Fibroblast of skin of back (primary cell): ENCODE data around the gene ZYX.
"Not testable (repeated sequence)": the region's sequence is repeated elsewhere in the genome, so short reads cannot be mapped to it uniquely, and the experiment has no call there.

Experiments used
- DNase-seq: peaks from one replicate; pipeline ENCODE4 v3.0.0-alpha.2; 2013

The ZYX gene

DNA sequence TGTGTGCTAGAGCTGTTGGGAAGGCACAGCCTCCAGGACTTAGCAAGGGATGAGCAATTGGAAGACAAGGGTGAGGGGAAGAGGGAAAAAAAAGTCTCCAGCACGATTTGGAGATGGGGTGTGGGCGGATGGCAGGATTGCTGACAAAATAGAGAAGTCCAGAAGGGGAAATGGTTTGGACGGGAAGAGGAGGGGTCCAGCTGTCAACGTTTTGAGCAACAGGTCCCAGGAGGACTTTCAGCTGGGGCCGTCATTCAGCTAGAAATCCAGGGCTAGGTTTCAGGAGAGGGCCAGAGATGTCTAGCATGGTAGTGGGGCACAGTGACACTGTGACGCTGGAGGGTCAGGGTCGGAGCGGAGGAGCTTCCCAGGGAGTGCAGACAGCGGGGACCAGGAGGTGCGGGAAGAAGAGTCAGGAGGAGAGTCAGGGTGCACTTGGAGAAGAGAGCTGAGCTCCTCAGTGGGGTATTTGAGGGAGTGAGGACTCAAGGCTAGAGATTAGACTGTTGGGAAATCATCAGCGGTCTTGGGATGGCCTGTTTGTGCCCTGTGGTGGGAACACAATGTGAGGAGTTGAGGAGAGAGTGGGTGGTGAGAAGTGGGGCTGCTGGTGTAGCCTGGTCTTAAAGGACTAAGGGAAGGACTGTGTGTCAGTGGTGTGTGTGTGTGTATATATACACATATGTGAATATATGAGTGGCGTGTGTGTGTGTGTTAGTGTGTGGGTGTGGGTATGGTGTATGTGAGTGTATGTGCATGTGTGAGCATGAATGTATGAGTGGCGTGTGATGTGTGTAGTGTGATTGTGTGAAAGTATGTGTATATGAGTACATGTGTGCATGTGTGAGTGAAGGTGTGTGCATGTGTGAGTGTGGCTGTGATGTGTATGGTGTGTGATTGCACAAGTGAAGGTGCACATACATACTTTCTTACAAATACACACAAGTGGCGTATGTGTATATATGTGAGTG is 3.8 kb downstream of the ZYX start:
- no peak for DNase-seq

DNA sequence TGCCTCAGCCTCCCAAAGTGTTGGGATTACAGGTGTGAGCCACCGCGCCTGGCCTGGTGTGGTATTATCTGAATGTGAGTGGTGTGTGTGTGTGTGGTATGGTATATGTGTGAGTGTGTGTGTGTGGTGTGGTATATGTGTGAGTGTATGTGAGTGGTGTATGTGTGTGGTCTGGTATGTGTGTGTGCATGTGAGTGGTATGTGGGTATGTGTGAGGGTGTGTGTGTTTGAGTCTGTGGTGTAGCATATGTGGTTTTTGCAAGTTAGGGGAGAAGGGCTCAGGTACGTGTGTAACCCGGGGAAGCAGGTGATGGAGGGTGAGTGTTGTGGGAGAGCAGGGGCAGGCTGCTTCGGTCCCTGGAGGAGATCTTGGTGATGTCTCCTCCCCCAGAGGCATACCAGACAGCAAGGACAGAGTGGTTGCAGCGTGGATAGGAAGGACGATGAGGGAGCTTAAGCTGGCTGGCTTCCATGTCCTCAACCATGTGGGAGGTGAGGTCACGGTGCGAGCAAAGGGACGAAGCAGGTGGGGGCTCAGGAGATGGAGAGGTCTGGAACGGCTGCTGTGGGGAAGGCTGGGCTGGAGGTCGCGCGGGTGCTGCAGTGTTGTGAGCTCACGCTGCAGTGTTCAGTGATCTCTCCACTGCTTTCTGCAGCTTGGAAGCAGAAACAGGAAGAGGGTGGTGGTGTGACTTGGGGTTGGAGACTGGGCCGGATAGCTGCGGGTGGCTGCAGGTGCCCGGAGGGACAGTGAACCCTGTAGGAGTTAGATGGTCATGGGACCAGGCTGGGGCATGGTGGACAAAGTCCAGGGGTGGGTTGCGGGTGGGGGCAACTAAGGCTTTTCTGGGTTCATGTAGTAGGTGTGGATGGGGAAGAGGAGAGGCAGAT is 5.0 kb downstream of the ZYX start:
- DNase-seq = no peak

DNA sequence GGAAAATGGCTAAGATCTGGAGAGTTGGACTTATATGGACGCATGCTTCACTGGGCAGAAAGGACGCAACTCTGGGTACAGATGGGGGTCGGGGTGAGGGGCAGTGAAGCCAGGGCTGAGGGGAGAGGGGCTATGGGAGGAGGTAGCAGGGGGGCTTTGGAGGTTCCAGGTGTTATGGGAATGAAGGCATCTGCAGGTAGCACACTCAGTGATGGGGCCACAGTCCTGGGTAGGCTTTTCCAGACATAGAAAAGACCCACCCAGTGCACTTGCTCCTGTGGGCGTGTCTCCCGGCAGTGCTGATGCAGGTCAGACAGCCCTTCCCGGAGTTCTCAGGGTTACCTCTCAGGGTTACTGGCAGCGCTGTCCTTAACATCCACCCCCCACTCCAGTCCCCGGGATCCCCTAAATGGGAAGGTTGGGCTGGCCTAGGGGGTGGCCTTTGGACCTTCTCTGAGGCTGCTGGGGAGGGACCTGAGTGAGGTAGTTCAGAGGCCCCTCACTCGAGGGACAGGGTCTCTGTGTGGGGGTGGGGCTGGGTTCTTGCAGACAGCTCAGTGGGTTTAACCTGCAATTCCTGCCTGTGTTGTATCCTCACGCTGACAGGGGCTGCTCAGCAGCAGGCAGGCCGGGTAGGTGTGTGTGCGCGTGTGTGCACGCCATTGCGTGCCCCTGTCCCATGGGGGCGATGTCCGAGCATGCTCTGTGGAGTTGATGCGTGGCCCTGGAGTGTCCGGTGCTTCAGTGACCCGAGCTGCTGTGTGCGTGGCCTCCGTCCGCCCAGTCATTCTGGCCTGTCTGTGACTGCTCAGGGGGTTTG is 6.2 kb downstream of the ZYX start:
- DNase-seq = no peak

DNA sequence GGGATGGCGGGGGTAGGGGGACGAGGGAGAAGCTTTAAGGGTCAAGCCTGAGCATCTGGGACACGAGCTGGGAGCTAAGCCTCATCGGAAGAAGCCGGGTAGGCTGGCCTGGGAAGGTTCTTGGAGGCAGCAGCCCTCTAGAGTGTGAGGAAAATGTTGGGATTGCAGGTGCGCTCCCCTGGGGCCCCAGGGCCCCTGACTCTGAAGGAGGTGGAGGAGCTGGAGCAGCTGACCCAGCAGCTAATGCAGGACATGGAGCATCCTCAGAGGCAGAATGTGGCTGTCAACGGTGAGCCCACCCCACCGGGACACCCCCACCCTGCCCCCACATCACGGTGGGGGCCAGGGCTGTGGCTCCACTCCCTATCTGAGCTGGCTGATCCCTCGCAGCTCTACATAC is 6.9 kb downstream of the ZYX start:
- DNase-seq = no peak

DNA sequence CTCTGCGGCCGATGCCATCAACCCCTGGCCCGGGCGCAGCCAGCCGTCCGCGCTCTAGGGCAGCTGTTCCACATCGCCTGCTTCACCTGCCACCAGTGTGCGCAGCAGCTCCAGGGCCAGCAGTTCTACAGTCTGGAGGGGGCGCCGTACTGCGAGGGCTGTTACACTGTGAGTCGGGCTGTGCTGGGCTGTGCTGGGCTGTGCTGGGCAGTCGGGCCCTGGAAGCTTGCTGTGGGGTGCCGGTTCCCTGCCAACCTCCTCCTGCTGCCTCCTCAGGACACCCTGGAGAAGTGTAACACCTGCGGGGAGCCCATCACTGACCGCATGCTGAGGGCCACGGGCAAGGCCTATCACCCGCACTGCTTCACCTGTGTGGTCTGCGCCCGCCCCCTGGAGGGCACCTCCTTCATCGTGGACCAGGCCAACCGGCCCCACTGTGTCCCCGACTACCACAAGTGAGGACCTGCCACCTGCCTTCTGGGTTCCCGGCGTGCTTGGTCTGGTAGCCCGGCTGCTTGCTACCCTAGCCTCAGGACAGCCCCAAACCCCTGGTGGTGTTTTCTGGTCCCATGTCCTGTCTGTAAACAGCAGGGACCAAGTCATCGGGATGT is 7.5 kb downstream of the ZYX start:
- no peak for DNase-seq

DNA sequence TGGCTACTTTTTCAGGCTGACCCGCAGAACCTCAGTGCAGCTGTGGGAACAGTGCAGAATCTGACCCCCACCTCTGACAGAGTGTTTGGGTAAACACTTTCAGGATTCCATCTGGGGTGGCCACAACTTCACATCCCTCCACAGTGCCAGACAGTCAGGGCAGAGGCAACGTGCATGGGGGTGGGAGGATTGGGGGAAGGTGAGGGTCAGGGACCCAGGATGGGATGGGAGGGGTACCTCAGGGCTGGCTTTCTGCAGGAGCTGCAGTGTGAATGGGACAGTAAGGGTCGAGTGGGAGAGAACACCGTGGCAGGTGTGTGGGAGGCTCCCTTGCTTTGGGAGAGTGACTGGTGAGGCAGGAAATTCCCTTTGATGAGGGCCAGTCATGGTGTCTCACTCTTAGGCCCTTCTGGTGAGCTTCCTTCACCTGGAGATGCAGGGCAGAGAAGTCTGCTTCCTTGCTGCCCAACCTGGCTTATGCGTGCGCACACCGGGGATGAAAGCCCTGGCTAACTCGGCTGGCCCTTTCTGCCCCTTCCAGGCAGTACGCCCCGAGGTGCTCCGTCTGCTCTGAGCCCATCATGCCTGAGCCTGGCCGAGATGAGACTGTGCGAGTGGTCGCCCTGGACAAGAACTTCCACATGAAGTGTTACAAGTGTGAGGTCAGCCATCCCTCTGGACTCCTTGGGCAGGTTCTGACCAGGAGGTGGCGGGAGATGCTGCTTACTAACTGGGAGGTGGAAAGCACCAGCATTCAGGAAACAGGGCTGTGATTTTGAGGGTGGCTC is 8.4 kb downstream of the ZYX start:
- DNase-seq = no peak

DNA sequence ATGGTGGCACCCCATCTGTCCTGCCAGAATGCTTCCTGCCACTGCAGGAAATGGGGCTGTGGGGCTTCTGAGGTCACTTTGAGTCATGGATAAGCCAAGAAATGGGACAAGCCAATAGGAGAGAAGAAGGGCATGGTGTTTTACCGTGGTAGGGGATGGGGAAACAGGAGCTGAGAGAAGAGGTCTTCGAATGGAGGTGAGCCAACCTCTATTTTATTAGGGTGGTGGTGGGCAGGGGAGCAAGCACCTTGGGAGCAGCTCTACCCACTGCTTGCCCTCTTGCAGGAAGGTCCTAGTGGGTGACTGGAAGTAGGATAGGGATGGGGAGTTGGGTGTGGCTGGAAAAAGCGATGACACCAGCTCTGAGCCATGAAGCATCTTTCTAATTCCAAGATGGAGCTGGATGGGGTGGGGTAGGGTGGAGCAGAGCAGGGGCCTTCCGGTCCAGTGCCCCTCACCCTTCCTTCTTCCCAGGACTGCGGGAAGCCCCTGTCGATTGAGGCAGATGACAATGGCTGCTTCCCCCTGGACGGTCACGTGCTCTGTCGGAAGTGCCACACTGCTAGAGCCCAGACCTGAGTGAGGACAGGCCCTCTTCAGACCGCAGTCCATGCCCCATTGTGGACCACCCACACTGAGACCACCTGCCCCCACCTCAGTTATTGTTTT is 9.1 kb downstream of the ZYX start:
- no peak for DNase-seq

DNA sequence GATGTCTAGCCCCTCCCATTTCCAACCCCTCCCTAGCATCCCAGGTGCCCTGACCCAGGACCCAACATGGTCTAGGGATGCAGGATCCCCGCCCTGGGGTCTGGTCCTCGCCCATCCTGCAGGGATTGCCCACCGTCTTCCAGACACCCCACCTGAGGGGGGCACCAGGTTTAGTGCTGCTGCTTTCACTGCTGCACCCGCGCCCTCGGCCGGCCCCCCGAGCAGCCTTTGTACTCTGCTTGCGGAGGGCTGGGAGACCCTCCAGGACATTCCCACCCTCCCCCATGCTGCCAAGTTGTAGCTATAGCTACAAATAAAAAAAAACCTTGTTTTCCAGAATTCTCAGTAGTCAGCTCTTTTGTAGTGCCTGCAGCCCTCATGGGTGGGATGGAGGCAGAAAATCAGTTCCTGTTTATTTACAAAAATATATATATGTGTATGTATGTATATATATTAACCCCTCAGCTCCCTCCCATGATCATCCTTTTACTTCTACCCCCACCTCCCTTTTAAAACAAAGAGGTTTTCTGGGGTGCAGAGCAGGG is 9.7 kb downstream of the ZYX start:
- no peak for DNase-seq

DNA sequence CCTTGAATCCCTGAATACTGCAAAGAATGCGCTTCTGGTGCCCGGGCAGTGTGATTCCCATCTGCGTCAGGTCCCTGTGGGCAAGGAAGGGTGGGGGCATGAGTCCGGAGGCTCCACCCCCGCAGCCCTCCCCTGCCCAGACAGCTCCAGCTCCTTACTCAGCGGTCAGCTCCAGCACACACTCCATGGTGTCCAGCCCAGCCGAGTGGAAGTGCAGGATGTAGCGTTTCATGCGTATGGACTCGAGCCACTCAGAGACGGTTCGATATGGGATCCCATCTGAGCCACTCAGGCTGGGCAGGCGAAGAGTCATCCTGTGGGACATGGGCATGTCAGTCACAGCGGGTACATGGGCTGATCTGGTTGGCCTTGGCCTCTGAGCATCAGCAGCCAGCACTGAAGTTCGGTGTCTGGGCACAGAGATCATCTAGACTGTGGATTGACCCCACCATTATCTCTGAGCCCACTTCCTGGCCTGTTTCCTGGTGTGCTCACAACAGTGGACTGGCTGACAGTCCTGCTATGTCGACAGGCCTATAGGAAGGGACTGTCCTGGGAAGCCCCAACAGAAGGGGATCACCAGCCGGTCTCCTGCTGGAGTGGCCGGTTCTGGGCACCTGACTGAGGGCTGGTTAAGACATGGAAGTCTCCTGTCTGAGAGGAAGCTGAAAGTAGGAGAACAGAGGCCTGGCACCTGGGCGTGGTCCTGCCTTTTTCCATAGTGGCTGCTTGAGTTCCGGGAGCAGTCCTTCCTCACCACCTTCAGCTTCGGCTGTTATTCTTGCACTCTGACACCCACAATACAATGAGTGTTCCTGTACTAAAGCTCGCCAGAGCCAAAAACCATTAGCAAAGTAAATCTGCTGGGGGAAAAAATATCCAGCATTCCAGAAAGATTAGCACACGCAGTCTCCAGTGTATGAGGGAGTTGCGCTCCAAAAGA is 10.6 kb downstream of the ZYX start:
- DNase-seq = peak; percentile 75

DNA sequence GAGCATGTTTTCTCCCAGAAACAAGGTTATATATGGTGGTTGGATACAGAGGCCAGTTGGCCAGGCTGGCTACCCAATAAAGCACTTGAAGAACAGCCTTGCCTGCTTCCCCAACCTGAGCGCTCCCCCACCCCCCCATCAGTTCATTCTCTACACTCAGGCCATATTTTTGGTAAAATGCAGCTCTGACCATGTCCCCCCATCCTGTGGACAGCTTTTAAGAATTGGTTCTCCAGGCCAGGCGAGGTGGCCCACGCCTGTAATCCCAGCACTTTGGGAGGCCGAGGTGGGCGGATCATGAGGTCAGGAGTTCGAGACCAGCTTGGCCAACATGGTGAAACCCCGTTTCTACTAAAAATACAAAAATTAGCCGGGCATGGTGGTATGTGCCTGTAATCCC is 11.3 kb downstream of the ZYX start:
- not testable (repeated sequence) for DNase-seq

DNA sequence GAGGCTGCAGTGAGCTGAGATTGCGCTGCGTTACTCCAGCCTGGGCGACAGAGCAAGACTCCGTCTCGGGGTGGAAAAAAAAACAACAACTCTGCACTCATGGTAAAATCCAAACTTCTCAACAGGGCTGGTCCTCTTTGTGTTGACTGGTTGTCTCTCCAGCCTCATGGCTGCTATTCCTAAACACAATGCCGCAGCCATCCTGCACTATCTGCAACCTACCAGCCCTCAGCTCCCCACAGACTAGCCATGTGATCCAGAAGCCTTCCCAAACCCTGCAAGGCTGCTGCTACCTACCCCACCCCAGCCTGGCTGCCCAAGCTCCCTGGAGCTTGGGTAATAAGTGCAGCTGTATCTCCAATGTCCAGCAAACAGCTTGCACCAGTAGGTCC is 11.7 kb downstream of the ZYX start:
- no peak for DNase-seq

DNA sequence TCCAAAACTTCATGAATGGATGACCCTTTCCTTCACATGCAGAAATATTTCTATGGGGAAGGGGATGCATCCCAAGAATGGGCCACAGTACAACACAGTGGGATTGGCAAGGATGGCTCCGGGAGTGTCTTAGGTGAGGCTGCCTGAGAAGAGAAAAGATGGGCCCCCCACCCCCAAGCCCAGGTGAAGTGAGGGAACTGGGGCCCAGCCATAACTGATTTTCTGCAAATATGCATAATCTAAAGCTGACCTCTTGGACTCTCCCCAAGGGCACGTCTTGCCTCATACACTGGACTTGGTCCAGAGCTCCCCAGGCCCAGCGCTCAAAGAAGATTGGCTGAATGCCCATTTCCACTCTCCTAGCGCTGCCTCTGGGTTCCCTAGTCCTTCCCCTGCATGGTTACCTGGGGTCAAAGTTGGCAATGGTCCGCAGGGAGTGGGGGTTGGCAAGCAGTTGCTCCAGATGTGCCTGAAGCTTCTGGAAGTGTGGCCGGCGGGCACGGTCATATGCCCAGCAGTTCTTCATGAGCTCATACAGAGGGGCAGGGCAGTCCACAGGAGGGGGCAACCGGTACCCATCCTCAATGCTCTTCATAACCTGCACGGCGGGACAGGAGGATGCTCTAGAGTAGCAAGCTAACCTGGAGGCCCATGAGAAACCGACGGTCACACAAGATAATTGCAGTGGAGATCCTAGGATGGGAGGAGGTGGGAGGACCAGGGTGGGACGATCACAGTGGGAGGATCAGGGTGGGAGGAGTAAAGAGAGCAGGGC is 12.3 kb downstream of the ZYX start:
- DNase-seq = no peak

DNA sequence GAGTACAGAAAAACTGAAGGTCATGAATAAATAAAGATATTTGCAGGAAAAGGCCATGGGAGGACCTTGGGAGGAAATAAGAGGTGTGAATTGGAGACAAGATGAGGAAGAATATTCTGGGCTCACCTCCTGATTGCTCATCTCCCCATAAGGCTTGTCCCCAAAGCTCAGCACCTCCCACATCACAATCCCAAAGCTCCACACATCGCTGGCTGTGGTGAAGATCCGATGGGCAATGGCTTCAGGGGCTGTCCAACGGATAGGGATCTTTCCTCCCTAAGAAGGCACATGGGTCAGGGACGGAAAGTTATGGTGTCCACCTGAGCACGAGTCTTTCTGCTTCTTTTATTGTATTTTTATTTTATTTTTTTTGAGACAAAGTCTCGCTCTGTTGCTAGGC is 12.9 kb downstream of the ZYX start:
- DNase-seq = no peak

DNA sequence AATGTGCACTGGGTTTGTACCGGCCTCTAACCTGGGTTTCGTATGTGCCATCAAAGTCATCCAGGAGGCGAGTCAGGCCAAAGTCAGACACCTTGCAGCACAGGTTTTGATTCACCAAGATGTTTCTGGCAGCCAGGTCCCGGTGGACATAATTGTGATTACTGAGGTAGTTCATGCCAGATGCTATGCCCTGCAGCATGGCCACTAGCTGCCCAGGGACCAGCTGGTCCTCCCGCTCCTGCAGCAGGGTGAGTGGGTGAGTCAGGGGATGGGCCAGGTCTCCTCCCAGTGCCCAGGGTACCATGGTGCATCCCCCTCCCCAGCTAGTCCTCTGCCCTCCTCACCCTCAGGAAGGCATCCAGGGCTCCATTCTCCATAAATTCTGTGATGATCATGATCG is 13.6 kb downstream of the ZYX start:
- DNase-seq = no peak

DNA sequence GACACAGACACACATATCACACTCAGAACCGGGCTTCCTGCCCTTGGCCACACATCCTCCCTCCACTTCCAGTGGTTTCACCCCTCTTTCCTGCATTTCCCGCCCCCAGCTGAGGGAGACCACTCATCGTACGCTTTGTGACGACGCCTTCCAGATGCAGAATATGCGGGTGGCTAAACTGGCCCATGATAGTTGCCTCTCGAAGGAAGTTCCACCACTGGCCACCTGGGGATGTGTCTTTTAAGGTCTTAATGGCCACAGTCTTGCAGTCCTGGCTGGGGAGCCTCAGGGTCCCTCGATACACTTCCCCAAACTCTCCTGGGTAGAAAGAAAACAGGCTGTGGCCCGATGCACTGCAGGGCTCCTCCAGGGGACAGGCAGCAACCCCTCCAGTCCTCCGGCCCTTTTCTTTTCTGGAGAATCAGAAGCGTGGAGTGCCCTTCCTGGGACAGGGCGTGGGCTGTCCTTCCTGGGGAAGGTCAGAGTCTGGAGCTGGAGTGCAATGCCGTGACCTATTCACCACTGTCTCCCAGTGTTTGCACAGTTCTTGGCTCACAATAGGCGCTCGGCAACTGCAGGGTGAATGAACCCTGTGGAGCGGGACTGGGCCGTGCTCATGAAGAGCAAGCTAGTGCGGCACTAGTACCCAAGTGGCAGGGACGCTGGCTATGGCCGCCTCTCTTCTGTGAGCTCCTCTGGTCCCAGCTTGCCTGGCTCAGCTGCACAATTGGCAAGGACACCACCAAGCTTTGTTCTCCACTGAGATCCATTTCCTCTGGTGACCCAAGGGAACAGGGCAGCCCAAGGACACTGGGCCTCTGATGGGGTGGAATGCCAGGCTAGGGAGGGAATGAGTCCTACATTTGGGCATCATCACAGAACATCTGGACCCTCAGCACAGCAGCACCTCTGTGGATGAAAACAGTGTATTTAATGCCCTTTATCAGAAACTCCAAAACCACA is 14.3 kb downstream of the ZYX start:
- peak; percentile 46 for DNase-seq

DNA sequence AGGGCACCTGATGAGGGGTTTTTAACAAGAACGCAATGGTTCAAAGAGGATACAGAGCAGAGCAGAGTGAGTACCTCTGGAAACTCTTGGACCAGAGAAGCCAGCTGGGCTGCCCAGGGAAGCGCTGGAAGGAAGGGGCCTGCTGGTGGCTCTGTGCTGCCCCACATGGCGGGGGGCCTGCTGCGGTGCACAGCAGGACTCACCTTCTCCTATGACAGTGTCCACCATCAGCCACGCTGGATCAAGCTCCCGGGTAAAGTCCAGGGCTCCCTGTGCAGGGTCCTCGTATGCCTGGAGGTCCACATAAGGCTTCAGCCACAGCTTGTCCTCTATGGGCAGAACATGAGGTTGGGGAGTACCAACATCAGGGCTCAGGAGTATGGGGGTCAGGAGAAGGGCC is 15.0 kb downstream of the ZYX start:
- DNase-seq = no peak
